Measurements from ENCODE around the gene UFD1.
A peak's percentile ranks its signal among the peaks of the same experiment; 100 is the strongest.

The UFD1 gene

GRCh38 chr22:19525116-19525660, 46.2 kb upstream of the UFD1 start:
- CTCF ChIA-PET, result no interaction called here

GRCh38 chr22:19524170-19525115, 45.5 kb upstream of the UFD1 start, which contains the start of gene CLDN5:
TSS of gene CLDN5 (minus strand) at chr22:19524410. CDS start at chr22:19524255, 155 bp downstream.
- ChIA-PET POLR2A (no interaction called here), CTCF (interaction anchor here (0.7 kb wide), 1 partner anchor 194 kb away, joined by 3 read pairs; no protein-coding TSS in a partner anchor)
- DNase-seq (ENCODE audit: extremely low spot score), result peak; percentile 6
- TF ChIP-seq ELF4 (IDR thresholded peaks at IDR 0.05) (no peak), LEF1 (IDR thresholded peaks at IDR 0.05; ENCODE audit: borderline replicate concordance) (no peak), NFRKB (IDR thresholded peaks at IDR 0.05) (no peak), BHLHE40 (IDR thresholded peaks at IDR 0.05; ENCODE audit: borderline replicate concordance) (no peak), L3MBTL2 (conservative IDR thresholded peaks at IDR 0.05) (no peak), FOXM1 (IDR thresholded peaks at IDR 0.05; ENCODE audit: borderline replicate concordance) (no peak)

More at GRCh38 chr22:19525116-19525660, 46.2 kb upstream of the UFD1 start:
- POLR2A ChIA-PET, result no interaction called here
- TF ChIP-seq BHLHE40 (IDR thresholded peaks at IDR 0.05; ENCODE audit: borderline replicate concordance), result no peak
- no peak for TF ChIP-seq FOXK2 (IDR thresholded peaks at IDR 0.05)
- no peak for TF ChIP-seq L3MBTL2 (conservative IDR thresholded peaks at IDR 0.05)
- no peak for TF ChIP-seq HDGF (IDR thresholded peaks at IDR 0.05; ENCODE audit: borderline replicate concordance)
- no peak for TF ChIP-seq FOXM1 (IDR thresholded peaks at IDR 0.05; ENCODE audit: borderline replicate concordance)
- TF ChIP-seq NFRKB (IDR thresholded peaks at IDR 0.05), result no peak
- TF ChIP-seq LEF1 (IDR thresholded peaks at IDR 0.05; ENCODE audit: borderline replicate concordance), result no peak
- no peak for TF ChIP-seq PKNOX1 (IDR thresholded peaks at IDR 0.05)
- no peak for TF ChIP-seq SP1 (IDR thresholded peaks at IDR 0.05)
- no peak for TF ChIP-seq SUZ12 (IDR thresholded peaks at IDR 0.05)
- TF ChIP-seq FOXA1 (IDR thresholded peaks at IDR 0.05), result no peak
- no peak for TF ChIP-seq ELF4 (IDR thresholded peaks at IDR 0.05)
- no peak for TF ChIP-seq CTBP1 (IDR thresholded peaks at IDR 0.05; ENCODE audit: borderline replicate concordance)
- TF ChIP-seq ZNF384 (IDR thresholded peaks at IDR 0.05), result no peak
- no peak for TF ChIP-seq ARNT (IDR thresholded peaks at IDR 0.05)
- no peak for TF ChIP-seq TARDBP (IDR thresholded peaks at IDR 0.05)
- peak; percentile 6 for DNase-seq (ENCODE audit: extremely low spot score)

- TF ChIP-seq LEF1 (IDR thresholded peaks at IDR 0.05; ENCODE audit: borderline replicate concordance) (no peak), NFRKB (IDR thresholded peaks at IDR 0.05) (no peak), CTBP1 (IDR thresholded peaks at IDR 0.05; ENCODE audit: borderline replicate concordance) (no peak), PKNOX1 (IDR thresholded peaks at IDR 0.05) (no peak), BHLHE40 (IDR thresholded peaks at IDR 0.05; ENCODE audit: borderline replicate concordance) (no peak), FOXK2 (IDR thresholded peaks at IDR 0.05) (no peak), HDGF (IDR thresholded peaks at IDR 0.05; ENCODE audit: borderline replicate concordance) (no peak), TARDBP (IDR thresholded peaks at IDR 0.05) (no peak)
- ChIA-PET CTCF (interaction anchor here (0.7 kb wide), 1 partner anchor 195 kb away, joined by 3 read pairs; no protein-coding TSS in a partner anchor), POLR2A (no interaction called here)
- no peak for DNase-seq (ENCODE audit: extremely low spot score)
Observed at GRCh38 chr22:19523240-19524169, 44.5 kb upstream of the UFD1 start.

- no peak for DNase-seq (ENCODE audit: extremely low spot score)
- ChIA-PET POLR2A (no interaction called here), CTCF (no interaction called here)
- TF ChIP-seq CTBP1 (IDR thresholded peaks at IDR 0.05; ENCODE audit: borderline replicate concordance) (no peak), HDGF (IDR thresholded peaks at IDR 0.05; ENCODE audit: borderline replicate concordance) (no peak), ZNF384 (IDR thresholded peaks at IDR 0.05) (no peak), FOXM1 (IDR thresholded peaks at IDR 0.05; ENCODE audit: borderline replicate concordance) (no peak), SP1 (IDR thresholded peaks at IDR 0.05) (no peak), FOXK2 (IDR thresholded peaks at IDR 0.05) (no peak), TARDBP (IDR thresholded peaks at IDR 0.05) (no peak), NFRKB (IDR thresholded peaks at IDR 0.05) (no peak), SUZ12 (IDR thresholded peaks at IDR 0.05) (no peak), FOXA1 (IDR thresholded peaks at IDR 0.05) (no peak), BHLHE40 (IDR thresholded peaks at IDR 0.05; ENCODE audit: borderline replicate concordance) (no peak), PKNOX1 (IDR thresholded peaks at IDR 0.05) (no peak), ARNT (IDR thresholded peaks at IDR 0.05) (no peak), L3MBTL2 (conservative IDR thresholded peaks at IDR 0.05) (no peak), ELF4 (IDR thresholded peaks at IDR 0.05) (no peak), LEF1 (IDR thresholded peaks at IDR 0.05; ENCODE audit: borderline replicate concordance) (no peak)
Observed at GRCh38 chr22:19522881-19523239, 43.9 kb upstream of the UFD1 start.

Measured in HEK293T (cell line).